Measurements from ENCODE around the gene FABP1. TPM values are rescaled to one million over a fixed set of nuclear protein-coding genes. Genes with fewer than 3 reads are reported as not detected.

Gene FABP1
- total RNA-seq, 1 donor from 2014 or later = not detected

- H3K36me3 ChIP-seq (ENCODE audit: control insufficient read depth in 3 of 3, insufficient read depth in 3 of 3, low read length in 3 of 3) = no peaks in the 10 kb centered on the region
- no peak overlapping the region for H3K4me3 ChIP-seq (ENCODE audit: low read length in 3 of 3)
Observed at GRCh38 chr2:88139804-88140203, 11.9 kb upstream of the FABP1 start.

GRCh38 chr2:88139203-88139702 is 11.4 kb upstream of the FABP1 start:
- Histone ChIP-seq H3K36me3 (ENCODE audit: control insufficient read depth in 3 of 3, insufficient read depth in 3 of 3, low read length in 3 of 3) (no peaks in the 10 kb centered on the region), H3K27ac (ENCODE audit: low read depth, low read length) (no peak overlapping the region), H3K4me1 (ENCODE audit: control insufficient read depth in 3 of 3, insufficient read depth in 3 of 3, low read length in 3 of 3) (no peaks in the 10 kb centered on the region), H3K9ac (ENCODE audit: low read depth in 1 of 3, low read length in 3 of 3) (no peak overlapping the region), H3K4me3 (ENCODE audit: low read length in 3 of 3) (no peak overlapping the region), H3K27me3 (ENCODE audit: control insufficient read depth in 3 of 3, insufficient read depth in 3 of 3, low read length in 3 of 3) (no peaks in the 10 kb centered on the region), H3K9me3 (ENCODE audit: control insufficient read depth in 3 of 3, low read length in 3 of 3) (peaks cover 0 to 2% (median 0%) of the 10 kb centered on the region in 3 donors)

More at GRCh38 chr2:88139804-88140203, 11.9 kb upstream of the FABP1 start:
- Histone ChIP-seq H3K27me3 (ENCODE audit: control insufficient read depth in 3 of 3, insufficient read depth in 3 of 3, low read length in 3 of 3) (no peaks in the 10 kb centered on the region), H3K9ac (ENCODE audit: low read depth in 1 of 3, low read length in 3 of 3) (no peak overlapping the region), H3K27ac (ENCODE audit: low read depth, low read length) (no peak overlapping the region), H3K9me3 (ENCODE audit: control insufficient read depth in 3 of 3, low read length in 3 of 3) (peaks cover 0 to 2% (median 0%) of the 10 kb centered on the region in 3 donors), H3K4me1 (ENCODE audit: control insufficient read depth in 3 of 3, insufficient read depth in 3 of 3, low read length in 3 of 3) (no peaks in the 10 kb centered on the region)

- H3K36me3 ChIP-seq (ENCODE audit: control insufficient read depth in 3 of 3, insufficient read depth in 3 of 3, low read length in 3 of 3) = no peaks in the 10 kb centered on the region
- no peak overlapping the region for H3K27ac ChIP-seq (ENCODE audit: low read depth, low read length)
- no peaks in the 10 kb centered on the region for H3K4me1 ChIP-seq (ENCODE audit: control insufficient read depth in 3 of 3, insufficient read depth in 3 of 3, low read length in 3 of 3)
- no peak overlapping the region for H3K9ac ChIP-seq (ENCODE audit: low read depth in 1 of 3, low read length in 3 of 3)
- no peak overlapping the region for H3K4me3 ChIP-seq (ENCODE audit: low read length in 3 of 3)
- no peaks in the 10 kb centered on the region for H3K9me3 ChIP-seq (ENCODE audit: control insufficient read depth in 3 of 3, low read length in 3 of 3)
- H3K27me3 ChIP-seq (ENCODE audit: control insufficient read depth in 3 of 3, insufficient read depth in 3 of 3, low read length in 3 of 3) = no peaks in the 10 kb centered on the region
Observed at GRCh38 chr2:88137833-88138232, 10.0 kb upstream of the FABP1 start.

GRCh38 chr2:88136817-88137216 is 9.0 kb upstream of the FABP1 start:
- no peaks in the 10 kb centered on the region for H3K9me3 ChIP-seq (ENCODE audit: control insufficient read depth in 3 of 3, low read length in 3 of 3)
- no peak overlapping the region for H3K4me3 ChIP-seq (ENCODE audit: low read length in 3 of 3)
- no peaks in the 10 kb centered on the region for H3K36me3 ChIP-seq (ENCODE audit: control insufficient read depth in 3 of 3, insufficient read depth in 3 of 3, low read length in 3 of 3)
- no peaks in the 10 kb centered on the region for H3K27me3 ChIP-seq (ENCODE audit: control insufficient read depth in 3 of 3, insufficient read depth in 3 of 3, low read length in 3 of 3)
- H3K9ac ChIP-seq (ENCODE audit: low read depth in 1 of 3, low read length in 3 of 3) = no peak overlapping the region
- no peaks in the 10 kb centered on the region for H3K4me1 ChIP-seq (ENCODE audit: control insufficient read depth in 3 of 3, insufficient read depth in 3 of 3, low read length in 3 of 3)
- no peak overlapping the region for H3K27ac ChIP-seq (ENCODE audit: low read depth, low read length)

- Histone ChIP-seq H3K9me3 (ENCODE audit: control insufficient read depth in 3 of 3, low read length in 3 of 3) (no peaks in the 10 kb centered on the region), H3K36me3 (ENCODE audit: control insufficient read depth in 3 of 3, insufficient read depth in 3 of 3, low read length in 3 of 3) (no peaks in the 10 kb centered on the region), H3K4me1 (ENCODE audit: control insufficient read depth in 3 of 3, insufficient read depth in 3 of 3, low read length in 3 of 3) (no peaks in the 10 kb centered on the region), H3K27ac (ENCODE audit: low read depth, low read length) (no peak overlapping the region), H3K9ac (ENCODE audit: low read depth in 1 of 3, low read length in 3 of 3) (no peak overlapping the region), H3K4me3 (ENCODE audit: low read length in 3 of 3) (no peak overlapping the region), H3K27me3 (ENCODE audit: control insufficient read depth in 3 of 3, insufficient read depth in 3 of 3, low read length in 3 of 3) (no peaks in the 10 kb centered on the region)
Observed at GRCh38 chr2:88133875-88134274, 6.0 kb upstream of the FABP1 start.

- no peaks in the 10 kb centered on the region for H3K27me3 ChIP-seq (ENCODE audit: control insufficient read depth in 3 of 3, insufficient read depth in 3 of 3, low read length in 3 of 3)
- H3K36me3 ChIP-seq (ENCODE audit: control insufficient read depth in 3 of 3, insufficient read depth in 3 of 3, low read length in 3 of 3) = no peaks in the 10 kb centered on the region
- no peaks in the 10 kb centered on the region for H3K4me1 ChIP-seq (ENCODE audit: control insufficient read depth in 3 of 3, insufficient read depth in 3 of 3, low read length in 3 of 3)
- no peak overlapping the region for H3K4me3 ChIP-seq (ENCODE audit: low read length in 3 of 3)
- no peaks in the 10 kb centered on the region for H3K9me3 ChIP-seq (ENCODE audit: control insufficient read depth in 3 of 3, low read length in 3 of 3)
- H3K9ac ChIP-seq (ENCODE audit: low read depth in 1 of 3, low read length in 3 of 3) = no peak overlapping the region
- no peak overlapping the region for H3K27ac ChIP-seq (ENCODE audit: low read depth, low read length)
Observed at GRCh38 chr2:88131999-88132368, 4.1 kb upstream of the FABP1 start.

GRCh38 chr2:88131201-88131998 is 3.5 kb upstream of the FABP1 start:
- no peaks in the 10 kb centered on the region for H3K4me1 ChIP-seq (ENCODE audit: control insufficient read depth in 3 of 3, insufficient read depth in 3 of 3, low read length in 3 of 3)
- H3K27ac ChIP-seq (ENCODE audit: low read depth, low read length) = no peak overlapping the region
- no peaks in the 10 kb centered on the region for H3K36me3 ChIP-seq (ENCODE audit: control insufficient read depth in 3 of 3, insufficient read depth in 3 of 3, low read length in 3 of 3)
- no peaks in the 10 kb centered on the region for H3K9me3 ChIP-seq (ENCODE audit: control insufficient read depth in 3 of 3, low read length in 3 of 3)
- H3K9ac ChIP-seq (ENCODE audit: low read depth in 1 of 3, low read length in 3 of 3) = no peak overlapping the region
- no peak overlapping the region for H3K4me3 ChIP-seq (ENCODE audit: low read length in 3 of 3)
- H3K27me3 ChIP-seq (ENCODE audit: control insufficient read depth in 3 of 3, insufficient read depth in 3 of 3, low read length in 3 of 3) = no peaks in the 10 kb centered on the region

- H3K9me3 ChIP-seq (ENCODE audit: control insufficient read depth in 3 of 3, low read length in 3 of 3) = no peaks in the 10 kb centered on the region
- H3K4me1 ChIP-seq (ENCODE audit: control insufficient read depth in 3 of 3, insufficient read depth in 3 of 3, low read length in 3 of 3) = no peaks in the 10 kb centered on the region
- no peaks in the 10 kb centered on the region for H3K36me3 ChIP-seq (ENCODE audit: control insufficient read depth in 3 of 3, insufficient read depth in 3 of 3, low read length in 3 of 3)
- H3K9ac ChIP-seq (ENCODE audit: low read depth in 1 of 3, low read length in 3 of 3) = no peak overlapping the region
- no peak overlapping the region for H3K27ac ChIP-seq (ENCODE audit: low read depth, low read length)
- H3K27me3 ChIP-seq (ENCODE audit: control insufficient read depth in 3 of 3, insufficient read depth in 3 of 3, low read length in 3 of 3) = no peaks in the 10 kb centered on the region
- H3K4me3 ChIP-seq (ENCODE audit: low read length in 3 of 3) = no peak overlapping the region
Observed at GRCh38 chr2:88129313-88129959, 1.6 kb upstream of the FABP1 start.

GRCh38 chr2:88128654-88129312 is 921 bp upstream of the FABP1 start:
- Histone ChIP-seq H3K27ac (ENCODE audit: low read depth, low read length) (no peak overlapping the region), H3K27me3 (ENCODE audit: control insufficient read depth in 3 of 3, insufficient read depth in 3 of 3, low read length in 3 of 3) (peaks cover 0 to 4% (median 0%) of the 10 kb centered on the region in 3 donors), H3K9ac (ENCODE audit: low read depth in 1 of 3, low read length in 3 of 3) (no peak overlapping the region), H3K4me3 (ENCODE audit: low read length in 3 of 3) (no peak overlapping the region), H3K9me3 (ENCODE audit: control insufficient read depth in 3 of 3, low read length in 3 of 3) (no peaks in the 10 kb centered on the region), H3K36me3 (ENCODE audit: control insufficient read depth in 3 of 3, insufficient read depth in 3 of 3, low read length in 3 of 3) (no peaks in the 10 kb centered on the region), H3K4me1 (ENCODE audit: control insufficient read depth in 3 of 3, insufficient read depth in 3 of 3, low read length in 3 of 3) (no peaks in the 10 kb centered on the region)

- Histone ChIP-seq H3K4me1 (ENCODE audit: control insufficient read depth in 3 of 3, insufficient read depth in 3 of 3, low read length in 3 of 3) (no peaks in the 10 kb centered on the region), H3K9me3 (ENCODE audit: control insufficient read depth in 3 of 3, low read length in 3 of 3) (no peaks in the 10 kb centered on the region), H3K27ac (ENCODE audit: low read depth, low read length) (no peak overlapping the region), H3K36me3 (ENCODE audit: control insufficient read depth in 3 of 3, insufficient read depth in 3 of 3, low read length in 3 of 3) (no peaks in the 10 kb centered on the region), H3K9ac (ENCODE audit: low read depth in 1 of 3, low read length in 3 of 3) (no peak overlapping the region), H3K4me3 (ENCODE audit: low read length in 3 of 3) (no peak overlapping the region), H3K27me3 (ENCODE audit: control insufficient read depth in 3 of 3, insufficient read depth in 3 of 3, low read length in 3 of 3) (peaks cover 0 to 4% (median under 1%) of the 10 kb centered on the region in 3 donors)
Observed at GRCh38 chr2:88127638-88127887, 299 bp downstream of the FABP1 start.

Measured in skeletal muscle tissue (tissue), 4 donors.